ENCODE results near the gene ZDHHC14.
"Not testable (repeated sequence)": the region's sequence is repeated elsewhere in the genome, so short reads cannot be mapped to it uniquely, and the experiment has no call there.

Gene ZDHHC14

GRCh38 chr6:157560691-157561413 lies 179.9 kb downstream of the ZDHHC14 start:
- no peak overlapping the region for H3K4me3 ChIP-seq (ENCODE audit: low read depth, low read length)

- H3K4me3 ChIP-seq (ENCODE audit: low read depth, low read length): no peak overlapping the region
Measured at GRCh38 chr6:157561414-157561790, 180.4 kb downstream of the ZDHHC14 start.

GRCh38 chr6:157561929-157562810 lies 181.2 kb downstream of the ZDHHC14 start:
- no peak overlapping the region for H3K4me3 ChIP-seq (ENCODE audit: low read depth, low read length)

- no peak overlapping the region for H3K4me3 ChIP-seq (ENCODE audit: low read depth, low read length)
Measured at GRCh38 chr6:157562997-157563396, 182.0 kb downstream of the ZDHHC14 start.

- no peak overlapping the region for H3K4me3 ChIP-seq (ENCODE audit: low read depth, low read length)
Measured at GRCh38 chr6:157563611-157564284, 182.8 kb downstream of the ZDHHC14 start.

- no peak overlapping the region for H3K4me3 ChIP-seq (ENCODE audit: low read depth, low read length)
Measured at GRCh38 chr6:157568702-157569101, 187.7 kb downstream of the ZDHHC14 start.

- H3K4me3 ChIP-seq (ENCODE audit: low read depth, low read length): no peak overlapping the region
Measured at GRCh38 chr6:157569543-157569942, 188.6 kb downstream of the ZDHHC14 start.

- no peak overlapping the region for H3K4me3 ChIP-seq (ENCODE audit: low read depth, low read length)
Measured at GRCh38 chr6:157570104-157570503, 189.1 kb downstream of the ZDHHC14 start.

- no peak overlapping the region for H3K4me3 ChIP-seq (ENCODE audit: low read depth, low read length)
Measured at GRCh38 chr6:157570752-157571151, 189.8 kb downstream of the ZDHHC14 start.

GRCh38 chr6:157571269-157571668 lies 190.3 kb downstream of the ZDHHC14 start:
- no peak overlapping the region for H3K4me3 ChIP-seq (ENCODE audit: low read depth, low read length)

GRCh38 chr6:157571950-157572349 lies 191.0 kb downstream of the ZDHHC14 start:
- H3K4me3 ChIP-seq (ENCODE audit: low read depth, low read length): no peak overlapping the region

GRCh38 chr6:157574851-157575424 lies 193.9 kb downstream of the ZDHHC14 start:
- no peak overlapping the region for H3K4me3 ChIP-seq (ENCODE audit: low read depth, low read length)

GRCh38 chr6:157575436-157576145 lies 194.6 kb downstream of the ZDHHC14 start:
- H3K4me3 ChIP-seq (ENCODE audit: low read depth, low read length): no peak overlapping the region

- not testable (repeated sequence) for H3K4me3 ChIP-seq (ENCODE audit: low read depth, low read length)
Measured at GRCh38 chr6:157576991-157577390, 196.0 kb downstream of the ZDHHC14 start.

- not testable (repeated sequence) for H3K4me3 ChIP-seq (ENCODE audit: low read depth, low read length)
Measured at GRCh38 chr6:157578527-157578926, 197.5 kb downstream of the ZDHHC14 start.

- H3K4me3 ChIP-seq (ENCODE audit: low read depth, low read length): no peak overlapping the region
Measured at GRCh38 chr6:157579467-157580031, 198.6 kb downstream of the ZDHHC14 start.

GRCh38 chr6:157584036-157584435 lies 203.0 kb downstream of the ZDHHC14 start:
- H3K4me3 ChIP-seq (ENCODE audit: low read depth, low read length): no peak overlapping the region

- H3K4me3 ChIP-seq (ENCODE audit: low read depth, low read length): no peak overlapping the region
Measured at GRCh38 chr6:157585274-157586087, 204.5 kb downstream of the ZDHHC14 start.

GRCh38 chr6:157586088-157586414 lies 205.1 kb downstream of the ZDHHC14 start:
- H3K4me3 ChIP-seq (ENCODE audit: low read depth, low read length): no peak overlapping the region
